ENCODE data around the gene ZIC1. TPM values are rescaled to one million over a fixed set of nuclear protein-coding genes. Genes with fewer than 3 reads are reported as not detected.

Gene ZIC1
- total and polyA plus RNA-seq, 2 of the 4 experiments (the other 2 are of a cell fraction), result not detected

- TF ChIP-seq RCOR1 (IDR thresholded peaks at IDR 0.05; ENCODE audit: insufficient replicate concordance, low read length), result no peak
Observed at GRCh38 chr3:147397875-147398812, 11.0 kb upstream of the ZIC1 start (continued).

- no peak overlapping the region for H4K5ac ChIP-seq (ENCODE audit: low read depth, low read length)
- H2BK120ac ChIP-seq (ENCODE audit: low read depth, low read length), result no peak overlapping the region
- H3K36me3 ChIP-seq (ENCODE audit: control insufficient read depth, insufficient read depth, low read length), result no peaks in the 10 kb centered on the region
- H2BK20ac ChIP-seq (ENCODE audit: low read depth, low read length), result no peak overlapping the region
- no peak overlapping the region for H3K18ac ChIP-seq (ENCODE audit: low read depth, low read length)
- H3K9ac ChIP-seq (ENCODE audit: low read depth, low read length), result no peak overlapping the region
- H2AFZ ChIP-seq (replicated peaks; ENCODE audit: low read length, poor library complexity), result no peak overlapping the region
- no peaks in the 10 kb centered on the region for H3K4me1 ChIP-seq (ENCODE audit: control insufficient read depth, insufficient read depth, low read length)
- DNase-seq (no peak), ATAC-seq (ENCODE audit: low read depth) (no peak)
- CTCF ChIA-PET, result no interaction called here
- dilution Hi-C loops (cut with HindIII; ENCODE audit: low sequenced_read_pairs, unreplicated experiment), result no loop called here
- H2AK5ac ChIP-seq (ENCODE audit: low read depth, low read length), result no peak overlapping the region
- H3K4me2 ChIP-seq (ENCODE audit: low read depth, low read length), result no peak overlapping the region
- POLR2A ChIA-PET (ENCODE audit: unreplicated experiment), result no interaction called here
- H2BK5ac ChIP-seq (ENCODE audit: low read depth, low read length, poor library complexity, severe bottlenecking), result no peak overlapping the region
- no peak overlapping the region for H3K27ac ChIP-seq (ENCODE audit: insufficient read depth, low read length)
- H3K56ac ChIP-seq (ENCODE audit: extremely low read depth, insufficient read depth, low read length), result no peak overlapping the region
- no peak overlapping the region for H3K23ac ChIP-seq (ENCODE audit: low read depth, low read length)
- intact Hi-C loops (cut with micrococcal nuclease), result no loop called here
- H3K4ac ChIP-seq (ENCODE audit: low read depth, low read length), result no peak overlapping the region
- no peak overlapping the region for H2BK15ac ChIP-seq (ENCODE audit: low read depth, low read length)
- in situ Hi-C loops (cut with MboI; ENCODE audit: low sequenced_read_pairs), result no loop called here
- H3K9me3 ChIP-seq (ENCODE audit: control insufficient read depth, insufficient read depth, low read length), result peaks cover 21% of the 10 kb centered on the region; the same call in 1 of the 2 replicates
- no peak for TF ChIP-seq ELK1 (IDR thresholded peaks at IDR 0.05; ENCODE audit: borderline replicate concordance, low read depth, low read length)
- TF ChIP-seq POLR2A (IDR thresholded peaks at IDR 0.05; ENCODE audit: low read depth, low read length), result no peak
- TF ChIP-seq RAD21 (IDR thresholded peaks at IDR 0.05; ENCODE audit: low read length), result no peak
- no peak for TF ChIP-seq CHD1 (IDR thresholded peaks at IDR 0.05; ENCODE audit: low read depth, low read length)
- TF ChIP-seq RFX5 (IDR thresholded peaks at IDR 0.05; ENCODE audit: low read depth, low read length), result no peak
- no peaks in the 10 kb centered on the region for H4K20me1 ChIP-seq (ENCODE audit: insufficient read depth, low read length)
- H3K9me1 ChIP-seq (ENCODE audit: insufficient read depth, low read length), result no peaks in the 10 kb centered on the region
- H3K14ac ChIP-seq (replicated peaks; ENCODE audit: low read depth, low read length), result no peak overlapping the region
- H4K8ac ChIP-seq (ENCODE audit: low read depth in 2 of 2, low read length in 2 of 2), result no peak overlapping the region
- peaks cover 74% of the 10 kb centered on the region for H3K27me3 ChIP-seq (ENCODE audit: control insufficient read depth, insufficient read depth, low read length)
- WGBS, 2 experiments (ENCODE audit: extremely low coverage in 2 of 2, insufficient read length in 1 of 2), result no CpG with 5 or more reads among the region's 2 CpGs
- no peaks in the 10 kb centered on the region for H3K79me1 ChIP-seq (ENCODE audit: low read depth in 1 of 2, low read length in 2 of 2)
- no TSS peak for BruUV-seq (replicated peaks)
- H3K4me3 ChIP-seq (ENCODE audit: insufficient read depth, low read depth, low read length), result no peak overlapping the region
- no peak overlapping the region for H2AK9ac ChIP-seq (replicated peaks; ENCODE audit: low read depth, low read length, poor library complexity)
- H4K91ac ChIP-seq (ENCODE audit: insufficient read depth, low read depth, low read length), result no peak overlapping the region
Observed at GRCh38 chr3:147398813-147399534, 10.2 kb upstream of the ZIC1 start.

Data from IMR-90 (cell line).